ENCODE data around the gene CRYBG1. TPM values are rescaled to one million over a fixed set of nuclear protein-coding genes. Genes with fewer than 3 reads are reported as not detected.
A peak's percentile ranks its signal among the peaks of the same experiment; 100 is the strongest.

CRYBG1 gene
- total RNA-seq, 1 experiment from 2014 or later = 19.9 TPM

- no peak for ATAC-seq
- POLR2A ChIA-PET (ENCODE audit: unreplicated experiment) = no interaction called here
- H3K36me3 ChIP-seq (ENCODE audit: low read depth, low read length) = peaks cover 16% of the 10 kb centered on the region
These were observed 179.9 kb downstream of the CRYBG1 start for GRCh38 chr6:106540432-106540831.

GRCh38 chr6:106540907-106541306, 180.4 kb downstream of the CRYBG1 start:
- DNase-seq (no peak), ATAC-seq (no peak)
- peaks cover 12% of the 10 kb centered on the region for H3K4me1 ChIP-seq (ENCODE audit: insufficient read depth, low read length)
- no peak for TF ChIP-seq EZH2 (IDR thresholded peaks at IDR 0.05; ENCODE audit: low read length, unreplicated experiment)
- no peak for TF ChIP-seq CTCF (conservative IDR thresholded peaks at IDR 0.05; ENCODE audit: low read depth, low read length)
- TF ChIP-seq EZH2phosphoT487 (IDR thresholded peaks at IDR 0.05; ENCODE audit: borderline replicate concordance, low read length) = no peak
- H2AFZ ChIP-seq (ENCODE audit: low read length) = no peak overlapping the region
- no peaks in the 10 kb centered on the region for H3K9me3 ChIP-seq (ENCODE audit: low read length)
- no TSS peak for BruUV-seq (replicated peaks)
- peaks cover 1% of the 10 kb centered on the region for H3F3A ChIP-seq (ENCODE audit: low read length, unreplicated experiment)
- ChIA-PET CTCF (no interaction called here), POLR2A (ENCODE audit: unreplicated experiment) (no interaction called here)
- H3K27ac ChIP-seq (ENCODE audit: low read length) = no peak overlapping the region
- no peaks in the 10 kb centered on the region for H3K27me3 ChIP-seq (ENCODE audit: low read length)
- H3K9me2 ChIP-seq (replicated peaks; ENCODE audit: low read length) = no peaks in the 10 kb centered on the region
- no peaks in the 10 kb centered on the region for H3K79me2 ChIP-seq (ENCODE audit: low read length)
- no peak overlapping the region for H3K4me3 ChIP-seq (ENCODE audit: low read length)
- H3K36me3 ChIP-seq (ENCODE audit: low read depth, low read length) = peaks cover 16% of the 10 kb centered on the region
- intact Hi-C loops (cut with micrococcal nuclease) = no loop called here
- H4K20me1 ChIP-seq (ENCODE audit: low read length) = no peaks in the 10 kb centered on the region
- no peak overlapping the region for H3K4me2 ChIP-seq (ENCODE audit: low read length)
- H3K9ac ChIP-seq (ENCODE audit: low read length) = no peak overlapping the region

More at GRCh38 chr6:106540432-106540831, 179.9 kb downstream of the CRYBG1 start:
- no peak overlapping the region for H3K9ac ChIP-seq (ENCODE audit: low read length)
- H3K9me2 ChIP-seq (replicated peaks; ENCODE audit: low read length) = no peaks in the 10 kb centered on the region
- no TSS peak for BruUV-seq (replicated peaks)
- no peaks in the 10 kb centered on the region for H3K9me3 ChIP-seq (ENCODE audit: low read length)
- H2AFZ ChIP-seq (ENCODE audit: low read length) = no peak overlapping the region
- H4K20me1 ChIP-seq (ENCODE audit: low read length) = no peaks in the 10 kb centered on the region
- peaks cover 7% of the 10 kb centered on the region for H3K4me1 ChIP-seq (ENCODE audit: insufficient read depth, low read length)
- CTCF ChIA-PET = no interaction called here
- TF ChIP-seq EZH2 (IDR thresholded peaks at IDR 0.05; ENCODE audit: low read length, unreplicated experiment) = no peak
- no peak for TF ChIP-seq EZH2phosphoT487 (IDR thresholded peaks at IDR 0.05; ENCODE audit: borderline replicate concordance, low read length)
- no peak for TF ChIP-seq CTCF (conservative IDR thresholded peaks at IDR 0.05; ENCODE audit: low read depth, low read length)
- no peak overlapping the region for H3K4me3 ChIP-seq (ENCODE audit: low read length)
- H3K27me3 ChIP-seq (ENCODE audit: low read length) = no peaks in the 10 kb centered on the region
- H3K4me2 ChIP-seq (ENCODE audit: low read length) = no peak overlapping the region
- H3F3A ChIP-seq (ENCODE audit: low read length, unreplicated experiment) = no peaks in the 10 kb centered on the region
- DNase-seq = no peak
- H3K27ac ChIP-seq (ENCODE audit: low read length) = no peak overlapping the region
- intact Hi-C loops (cut with micrococcal nuclease) = no loop called here
- no peaks in the 10 kb centered on the region for H3K79me2 ChIP-seq (ENCODE audit: low read length)

- CTCF ChIA-PET = interaction anchor here (0.6 kb wide), 1 partner anchor 40 kb away, joined by 3 read pairs; no protein-coding TSS in a partner anchor
- H2AFZ ChIP-seq (ENCODE audit: low read length) = peak overlapping the region; percentile 42; the same call in 1 of the 2 replicates
These were observed 185.8 kb downstream of the CRYBG1 start for GRCh38 chr6:106546261-106546690.

More at GRCh38 chr6:106546261-106546690, 185.8 kb downstream of the CRYBG1 start:
- TF ChIP-seq EZH2phosphoT487 (IDR thresholded peaks at IDR 0.05; ENCODE audit: borderline replicate concordance, low read length) (no peak), CTCF (conservative IDR thresholded peaks at IDR 0.05; ENCODE audit: low read depth, low read length) (no peak), EZH2 (IDR thresholded peaks at IDR 0.05; ENCODE audit: low read length, unreplicated experiment) (no peak)
- Histone ChIP-seq H3K79me2 (ENCODE audit: low read length) (no peaks in the 10 kb centered on the region), H3F3A (ENCODE audit: low read length, unreplicated experiment) (peaks cover 11% of the 10 kb centered on the region), H3K27ac (ENCODE audit: low read length) (peak overlapping the region; percentile 97), H3K9ac (ENCODE audit: low read length) (peak overlapping the region; percentile 60), H4K20me1 (ENCODE audit: low read length) (no peaks in the 10 kb centered on the region), H3K9me2 (replicated peaks; ENCODE audit: low read length) (no peaks in the 10 kb centered on the region), H3K4me3 (ENCODE audit: low read length) (peak overlapping the region; percentile 33; the same call in 1 of the 2 replicates), H3K4me1 (ENCODE audit: insufficient read depth, low read length) (peaks cover 38% of the 10 kb centered on the region), H3K9me3 (ENCODE audit: low read length) (no peaks in the 10 kb centered on the region), H3K27me3 (ENCODE audit: low read length) (no peaks in the 10 kb centered on the region), H3K36me3 (ENCODE audit: low read depth, low read length) (peaks cover 23% of the 10 kb centered on the region), H3K4me2 (ENCODE audit: low read length) (peak overlapping the region; percentile 74)
- no TSS peak for BruUV-seq (replicated peaks)
- intact Hi-C loops (cut with micrococcal nuclease) = no loop called here
- DNase-seq = peak; percentile 83
- POLR2A ChIA-PET (ENCODE audit: unreplicated experiment) = no interaction called here
- peak; percentile 71 for ATAC-seq

Data from PC-3 (cell line).